Smooth muscle cell (in vitro differentiated cells): ENCODE measurements around the gene C4B. TPM values are rescaled to one million over a fixed set of nuclear protein-coding genes. Genes with fewer than 3 reads are reported as not detected.

Experiments
- DNase-seq: peaks from one replicate; lab custom pipeline; 2025; ENCODE audit not compliant: unreplicated experiment; lab: John Stamatoyannopoulos, UW
- H2AFZ ChIP-seq: fragments of 200-600 bp; sonication (generic); 2 replicates; pipeline ENCODE4 v1.6.0; 2016; ENCODE audit warnings: antibody characterized with exemption, low read depth, mild to moderate bottlenecking
- H3F3A ChIP-seq: fragments of 200-600 bp; sonication (generic); 2 replicates; pipeline ENCODE4 v1.6.0; 2017; ENCODE audit warnings: antibody characterized with exemption, low read depth
- H3K27ac ChIP-seq: fragments of 200-600 bp; sonication (generic); 2 replicates; pipeline ENCODE4 v1.5.1; 2016; ENCODE audit warnings: low read depth, mild to moderate bottlenecking
- H3K27me3 ChIP-seq: fragments of 200-600 bp; sonication (generic); 2 replicates; pipeline ENCODE4 v1.6.1; 2016; ENCODE audit warnings: low read depth, mild to moderate bottlenecking
- H3K36me3 ChIP-seq: fragments of 200-600 bp; sonication (generic); 2 replicates; pipeline ENCODE4 v1.5.1; 2016; ENCODE audit warnings: low read depth
- H3K4me1 ChIP-seq: fragments of 200-600 bp; sonication (generic); 2 replicates; pipeline ENCODE4 v1.5.1; 2016; ENCODE audit warnings: low read depth
- H3K4me2 ChIP-seq: fragments of 200-600 bp; sonication (generic); 2 replicates; pipeline ENCODE4 v1.6.0; 2016; ENCODE audit warnings: mild to moderate bottlenecking
- H3K4me3 ChIP-seq: fragments of 200-600 bp; sonication (generic); 2 replicates; pipeline ENCODE4 v1.5.1; 2016; ENCODE audit warnings: mild to moderate bottlenecking
- H3K79me2 ChIP-seq: fragments of 200-600 bp; sonication (generic); 2 replicates; pipeline ENCODE4 v1.6.0; 2016; ENCODE audit warnings: low read depth, mild to moderate bottlenecking
- H3K9ac ChIP-seq: fragments of 200-600 bp; sonication (generic); 2 replicates; pipeline ENCODE4 v1.6.0; 2016; ENCODE audit warnings: low read depth
- H3K9me3 ChIP-seq: fragments of 200-600 bp; sonication (generic); replicated peaks from 2 replicates; pipeline ENCODE4 v1.5.1; 2016; ENCODE audit warnings: low read depth
- H4K20me1 ChIP-seq: fragments of 200-600 bp; sonication (generic); 2 replicates; pipeline ENCODE4 v1.6.0; 2016; ENCODE audit warnings: low read depth
- WGBS: methylation state at CpG from one replicate; pipeline ENCODE4 v1.1.7; 2016; ENCODE audit warnings: low lambda C conversion rate; 5-methylcytosine and 5-hydroxymethylcytosine counted together
- polyA plus RNA-seq: library from polyadenylated mRNA; unstranded; fragments of >200 nt; fragmentation: Nextera tagmentation; extraction: Ambion mirVana; gene quantifications from 2 replicates; pipeline ENCODE4 v1.2.1, GENCODE V29; 2016
- total RNA-seq: library from RNA; depleted of rRNA; stranded (reverse); fragments of >200 nt; gene quantifications from 2 replicates; pipeline ENCODE4 v1.2.3, GENCODE V29; 2014
- TF ChIP-seq, protein P1 (sequence below): fragments of 200-600 bp; sonication (generic); IDR thresholded peaks from 2 replicates; pipeline ENCODE4 v1.5.1; 2017; ENCODE audit warnings: borderline replicate concordance, mild to moderate bottlenecking, antibody characterized with exemption; ENCODE audit not compliant: insufficient read depth, poor library complexity, severe bottlenecking

C4B gene
- total and polyA plus RNA-seq, 2 experiments from 2014 or later: 1.3 to 3.8 TPM

GRCh38 chr6:32046450-32047083, 32.0 kb downstream of the C4B start:
- Histone ChIP-seq H3K79me2 (no peaks in the 10 kb centered on the region), H2AFZ (no peak overlapping the region), H3K4me1 (peaks cover 2% of the 10 kb centered on the region), H3K4me3 (no peak overlapping the region), H3K4me2 (peak overlapping the region; percentile 3), H3K9ac (no peak overlapping the region), H3K36me3 (no peaks in the 10 kb centered on the region), H3F3A (no peaks in the 10 kb centered on the region), H3K27me3 (no peaks in the 10 kb centered on the region), H3K27ac (no peak overlapping the region), H4K20me1 (no peaks in the 10 kb centered on the region), H3K9me3 (no peaks in the 10 kb centered on the region)
- TF ChIP-seq, protein P1, sequence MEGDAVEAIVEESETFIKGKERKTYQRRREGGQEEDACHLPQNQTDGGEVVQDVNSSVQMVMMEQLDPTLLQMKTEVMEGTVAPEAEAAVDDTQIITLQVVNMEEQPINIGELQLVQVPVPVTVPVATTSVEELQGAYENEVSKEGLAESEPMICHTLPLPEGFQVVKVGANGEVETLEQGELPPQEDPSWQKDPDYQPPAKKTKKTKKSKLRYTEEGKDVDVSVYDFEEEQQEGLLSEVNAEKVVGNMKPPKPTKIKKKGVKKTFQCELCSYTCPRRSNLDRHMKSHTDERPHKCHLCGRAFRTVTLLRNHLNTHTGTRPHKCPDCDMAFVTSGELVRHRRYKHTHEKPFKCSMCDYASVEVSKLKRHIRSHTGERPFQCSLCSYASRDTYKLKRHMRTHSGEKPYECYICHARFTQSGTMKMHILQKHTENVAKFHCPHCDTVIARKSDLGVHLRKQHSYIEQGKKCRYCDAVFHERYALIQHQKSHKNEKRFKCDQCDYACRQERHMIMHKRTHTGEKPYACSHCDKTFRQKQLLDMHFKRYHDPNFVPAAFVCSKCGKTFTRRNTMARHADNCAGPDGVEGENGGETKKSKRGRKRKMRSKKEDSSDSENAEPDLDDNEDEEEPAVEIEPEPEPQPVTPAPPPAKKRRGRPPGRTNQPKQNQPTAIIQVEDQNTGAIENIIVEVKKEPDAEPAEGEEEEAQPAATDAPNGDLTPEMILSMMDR: no peak
- WGBS: 84% methylated on average over 14 of the region's 14 CpGs
- DNase-seq: no peak

DNA sequence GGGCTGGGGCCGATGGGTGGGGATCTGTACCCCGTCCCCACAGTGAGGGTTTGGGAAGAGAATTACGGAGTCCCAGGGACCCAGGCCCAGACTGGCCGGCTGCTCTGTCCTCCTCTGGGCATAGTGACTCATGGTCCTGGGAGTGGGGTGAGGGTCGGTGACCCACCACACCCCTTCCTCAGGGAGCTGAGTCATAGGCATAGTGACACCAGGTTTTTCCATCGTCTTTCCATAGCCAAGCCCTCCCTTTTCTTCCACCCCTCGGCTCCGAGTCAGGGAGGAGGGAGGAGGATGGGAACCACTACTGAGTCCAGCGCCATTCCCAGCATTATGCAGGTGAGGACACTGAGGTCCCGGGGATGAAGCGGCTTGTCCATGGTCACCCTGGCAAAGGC, 32.5 kb downstream of the C4B start:
- Histone ChIP-seq H4K20me1 (no peaks in the 10 kb centered on the region), H3K79me2 (no peaks in the 10 kb centered on the region), H3K9ac (no peak overlapping the region), H3K4me2 (peak overlapping the region; percentile 3), H2AFZ (no peak overlapping the region), H3K9me3 (no peaks in the 10 kb centered on the region), H3F3A (no peaks in the 10 kb centered on the region), H3K36me3 (no peaks in the 10 kb centered on the region), H3K27ac (no peak overlapping the region), H3K4me3 (no peak overlapping the region), H3K4me1 (peaks cover 2% of the 10 kb centered on the region), H3K27me3 (no peaks in the 10 kb centered on the region)
- no peak for DNase-seq
- 50% methylated on average over 11 of the region's 11 CpGs for WGBS
- TF ChIP-seq, protein P1: no peak

GRCh38 chr6:32047539-32047854, 32.9 kb downstream of the C4B start:
- H3K27ac ChIP-seq: no peak overlapping the region
- TF ChIP-seq, protein P1: no peak
- no peaks in the 10 kb centered on the region for H4K20me1 ChIP-seq
- peaks cover 2% of the 10 kb centered on the region for H3K4me1 ChIP-seq
- H3K27me3 ChIP-seq: no peaks in the 10 kb centered on the region
- DNase-seq: no peak
- no peaks in the 10 kb centered on the region for H3F3A ChIP-seq
- no peak overlapping the region for H3K4me2 ChIP-seq
- no peaks in the 10 kb centered on the region for H3K9me3 ChIP-seq
- no peaks in the 10 kb centered on the region for H3K36me3 ChIP-seq
- no peak overlapping the region for H3K9ac ChIP-seq
- H3K79me2 ChIP-seq: no peaks in the 10 kb centered on the region
- H2AFZ ChIP-seq: no peak overlapping the region
- H3K4me3 ChIP-seq: no peak overlapping the region
- WGBS: 97% methylated on average over 6 of the region's 6 CpGs
